ENCODE results near the gene SEMA4A. TPM values are rescaled to one million over a fixed set of nuclear protein-coding genes. Genes with fewer than 3 reads are reported as not detected.

SEMA4A gene
- total and polyA plus RNA-seq, 9 of the 15 experiments (the other 6 are each of a cell fraction or from before 2014, with no cell fraction given), result 0.04 to 1.7 (median 0.45) TPM

GRCh38 chr1:156104065-156104810, 49.1 kb upstream of the SEMA4A start (continued):
- TF ChIP-seq PRDM10 (IDR thresholded peaks at IDR 0.05; ENCODE audit: partially characterized antibody) (peak; percentile 8), ZNF263 (CRISPR knock-in tag; IDR thresholded peaks at IDR 0.05; ENCODE audit: borderline replicate concordance) (peak; percentile 88), KLF16 (IDR thresholded peaks at IDR 0.05) (no peak), MTA3 (IDR thresholded peaks at IDR 0.05; ENCODE audit: borderline replicate concordance) (no peak), KLF13 (tag; IDR thresholded peaks at IDR 0.05; ENCODE audit: borderline replicate concordance, low read depth) (no peak)
